Panc1 (cell line): ENCODE results near the gene DNAAF8. TPM values are rescaled to one million over a fixed set of nuclear protein-coding genes. Genes with fewer than 3 reads are reported as not detected.

Source experiments
- ATAC-seq: fragments of 200-7000 bp; cut with Tn5 transposase; 2 replicates; pipeline ENCODE4 v1.9.1; 2020; ENCODE audit warnings: mild to moderate bottlenecking, moderate library complexity
- BruUV-seq: library from RNA; stranded (reverse); fragments of 400-500 nt; replicated peaks from 2 replicates; lab custom pipeline; 2021; lab: Mats Ljungman, UMichigan
- CTCF ChIA-PET: fragments of 300-600 bp; sonication (Branson Sonifier 250); formaldehyde crosslinking; loops from one replicate; lab custom pipeline; 2022; ENCODE audit warnings: antibody characterized with exemption; lab: Charles Lee
- POLR2A ChIA-PET: fragments of 300-600 bp; sonication (Branson Sonifier 250); formaldehyde crosslinking; loops from one replicate; lab custom pipeline; 2022; ENCODE audit warnings: antibody characterized with exemption; lab: Charles Lee
- DNase-seq: peaks from one replicate; pipeline ENCODE4 v3.0.0-alpha.2; 2010; ENCODE audit warnings: low read depth, low spot score
- H3K27ac ChIP-seq: 2 replicates; pipeline ENCODE4 v1.5.1; 2011; ENCODE audit warnings: mild to moderate bottlenecking, low read length, inconsistent platforms
- H3K27me3 ChIP-seq: fragments of 200-500 bp; sonication (Bioruptor generic); 2 replicates; pipeline ENCODE4 v1.6.0; 2014; ENCODE audit warnings: low read length, inconsistent platforms; ENCODE audit not compliant: control insufficient read depth, insufficient read depth
- H3K36me3 ChIP-seq: fragments of 200-500 bp; sonication (Bioruptor generic); 2 replicates; pipeline ENCODE4 v1.5.1; 2014; ENCODE audit warnings: inconsistent platforms, mild to moderate bottlenecking, low read length, moderate library complexity; ENCODE audit not compliant: control insufficient read depth, insufficient read depth
- H3K4me1 ChIP-seq: 2 replicates; pipeline ENCODE4 v1.5.1; 2011; ENCODE audit warnings: inconsistent platforms, mild to moderate bottlenecking, low read length, moderate library complexity; ENCODE audit not compliant: control insufficient read depth, insufficient read depth
- H3K4me3 ChIP-seq, 2 experiments: 2 replicates each; pipeline ENCODE4 v1.5.1; 2011 to 2012; ENCODE audit warnings: low read depth in 2 of 2, low read length in 2 of 2, mild to moderate bottlenecking in 2 of 2, inconsistent platforms in 1 of 2, moderate library complexity in 1 of 2
- H3K9me3 ChIP-seq: fragments of 200-500 bp; sonication (Bioruptor generic); 2 replicates; pipeline ENCODE4 v1.5.1; 2014; ENCODE audit warnings: low read depth, mild to moderate bottlenecking, inconsistent platforms, low read length, moderate library complexity; ENCODE audit not compliant: control insufficient read depth, insufficient read depth
- POLR2AphosphoS5 ChIP-seq: IDR thresholded peaks from 2 replicates; pipeline ENCODE4 v1.6.1; 2012; ENCODE audit warnings: mild to moderate bottlenecking, low read depth, low read length, moderate library complexity
- SIN3A ChIP-seq: IDR thresholded peaks from 2 replicates; pipeline ENCODE4 v1.6.1; 2012; ENCODE audit warnings: low read depth, mild to moderate bottlenecking, low read length, moderate library complexity, borderline replicate concordance; ENCODE audit not compliant: insufficient read depth
- TCF7L2 ChIP-seq: IDR thresholded peaks from 2 replicates; pipeline ENCODE4 v1.6.1; 2011; ENCODE audit warnings: mild to moderate bottlenecking, low read depth, low read length, inconsistent platforms
- in situ Hi-C: cut with HindIII; loops from 2 replicates; pipeline ENCODE4 v1.10.0; 2016; ENCODE audit warnings: low sequenced_read_pairs, low pct_unique_long_range_greater_than_20kb
- intact Hi-C: fragments of 100-400 bp; cut with micrococcal nuclease; formaldehyde crosslinking; loops from one replicate; pipeline ENCODE4 v1.10.0; 2022; ENCODE audit not compliant: unreplicated experiment
- total RNA-seq: library from RNA; stranded (reverse); gene quantifications from one replicate; pipeline ENCODE4 v1.2.1, GENCODE V29; 2021; ENCODE audit not compliant: unreplicated experiment
- TF ChIP-seq, protein P1 (sequence below), 2 experiments: IDR thresholded peaks; 2 replicates each; pipeline ENCODE4 v1.6.1; 2011 to 2012; ENCODE audit warnings: low read depth in 2 of 2, control low read depth in 1 of 2, low read length in 1 of 2, mild to moderate bottlenecking in 1 of 2, moderate library complexity in 1 of 2; ENCODE audit not compliant: insufficient read depth in 1 of 2
- TF ChIP-seq, protein P2 (sequence below): fragments of 450-650 bp; IDR thresholded peaks from 2 replicates; pipeline ENCODE4 v1.5.1; 2017; ENCODE audit warnings: mild to moderate bottlenecking

DNAAF8 gene
- total RNA-seq, 1 experiment from 2014 or later = 2.3 TPM

DNA sequence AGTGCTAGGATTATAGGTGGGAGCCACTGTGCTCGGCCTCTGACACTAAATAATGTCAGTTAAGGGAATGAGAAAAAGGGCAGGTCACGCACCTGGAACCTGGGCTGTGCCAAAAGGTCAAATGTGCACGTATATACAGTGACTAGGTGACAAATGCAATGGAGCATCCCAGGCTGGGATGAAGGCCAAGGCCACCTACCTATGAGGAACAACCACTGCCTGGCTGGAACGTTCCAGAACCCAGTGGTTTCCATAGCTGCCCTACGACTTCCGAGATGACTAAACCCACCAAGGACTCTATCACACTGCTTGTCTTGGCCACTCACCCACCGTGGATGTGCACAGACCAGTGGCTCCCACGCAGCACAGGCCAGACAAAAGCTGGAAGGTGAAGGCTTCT lies 16.6 kb downstream of the DNAAF8 start:
- in situ Hi-C loops = no loop called here
- no TSS peak for BruUV-seq

DNA sequence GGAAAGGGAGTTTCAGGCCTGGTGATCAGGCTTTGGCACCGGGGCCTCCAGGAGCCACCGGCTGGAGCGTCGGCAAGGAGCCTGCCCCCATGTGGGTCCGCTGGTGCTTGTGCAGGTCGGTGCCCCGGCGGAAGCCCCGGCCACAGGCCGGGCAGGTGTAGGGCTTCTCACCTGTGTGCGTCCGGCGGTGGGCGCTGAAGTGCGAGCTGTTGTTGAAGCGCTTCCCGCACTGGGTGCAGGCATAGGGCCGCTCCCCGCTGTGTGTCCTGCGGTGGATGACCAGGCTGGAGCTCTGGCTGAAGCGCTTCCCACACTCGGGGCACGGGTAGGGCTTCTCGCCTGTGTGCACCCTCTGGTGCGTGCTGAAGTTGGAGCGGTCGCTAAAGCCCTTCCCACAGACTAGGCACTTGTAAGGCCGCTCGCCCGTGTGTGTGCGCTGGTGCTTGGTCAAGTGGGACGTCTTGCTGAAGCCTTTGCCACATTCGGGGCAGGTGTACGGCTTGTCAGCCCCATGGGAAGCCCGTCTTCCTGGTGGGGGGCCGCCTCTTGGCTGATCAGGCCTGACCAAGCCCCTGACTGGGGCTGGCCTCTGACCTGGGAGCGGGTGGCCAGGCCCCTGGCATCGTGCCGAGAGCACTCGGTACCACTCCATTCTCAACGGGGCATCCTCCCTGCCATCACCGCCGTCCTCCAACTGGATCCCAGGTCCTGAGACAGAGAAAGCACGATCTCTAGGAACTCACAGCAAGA lies 18.2 kb downstream of the DNAAF8 start:
- no peak overlapping the region for H3K27ac ChIP-seq
- H3K9me3 ChIP-seq = no peaks in the 10 kb centered on the region
- POLR2A ChIA-PET = no interaction called here
- intact Hi-C loops (no loop called here), in situ Hi-C loops (no loop called here)
- no peaks in the 10 kb centered on the region for H3K4me1 ChIP-seq
- TF ChIP-seq, protein P1, sequence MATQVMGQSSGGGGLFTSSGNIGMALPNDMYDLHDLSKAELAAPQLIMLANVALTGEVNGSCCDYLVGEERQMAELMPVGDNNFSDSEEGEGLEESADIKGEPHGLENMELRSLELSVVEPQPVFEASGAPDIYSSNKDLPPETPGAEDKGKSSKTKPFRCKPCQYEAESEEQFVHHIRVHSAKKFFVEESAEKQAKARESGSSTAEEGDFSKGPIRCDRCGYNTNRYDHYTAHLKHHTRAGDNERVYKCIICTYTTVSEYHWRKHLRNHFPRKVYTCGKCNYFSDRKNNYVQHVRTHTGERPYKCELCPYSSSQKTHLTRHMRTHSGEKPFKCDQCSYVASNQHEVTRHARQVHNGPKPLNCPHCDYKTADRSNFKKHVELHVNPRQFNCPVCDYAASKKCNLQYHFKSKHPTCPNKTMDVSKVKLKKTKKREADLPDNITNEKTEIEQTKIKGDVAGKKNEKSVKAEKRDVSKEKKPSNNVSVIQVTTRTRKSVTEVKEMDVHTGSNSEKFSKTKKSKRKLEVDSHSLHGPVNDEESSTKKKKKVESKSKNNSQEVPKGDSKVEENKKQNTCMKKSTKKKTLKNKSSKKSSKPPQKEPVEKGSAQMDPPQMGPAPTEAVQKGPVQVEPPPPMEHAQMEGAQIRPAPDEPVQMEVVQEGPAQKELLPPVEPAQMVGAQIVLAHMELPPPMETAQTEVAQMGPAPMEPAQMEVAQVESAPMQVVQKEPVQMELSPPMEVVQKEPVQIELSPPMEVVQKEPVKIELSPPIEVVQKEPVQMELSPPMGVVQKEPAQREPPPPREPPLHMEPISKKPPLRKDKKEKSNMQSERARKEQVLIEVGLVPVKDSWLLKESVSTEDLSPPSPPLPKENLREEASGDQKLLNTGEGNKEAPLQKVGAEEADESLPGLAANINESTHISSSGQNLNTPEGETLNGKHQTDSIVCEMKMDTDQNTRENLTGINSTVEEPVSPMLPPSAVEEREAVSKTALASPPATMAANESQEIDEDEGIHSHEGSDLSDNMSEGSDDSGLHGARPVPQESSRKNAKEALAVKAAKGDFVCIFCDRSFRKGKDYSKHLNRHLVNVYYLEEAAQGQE (IDR thresholded peaks at IDR 0.05; ENCODE audit: insufficient read depth in 1 of 2, low read depth in 2 of 2, low read length in 1 of 2) = no peak
- TF ChIP-seq, protein P2, sequence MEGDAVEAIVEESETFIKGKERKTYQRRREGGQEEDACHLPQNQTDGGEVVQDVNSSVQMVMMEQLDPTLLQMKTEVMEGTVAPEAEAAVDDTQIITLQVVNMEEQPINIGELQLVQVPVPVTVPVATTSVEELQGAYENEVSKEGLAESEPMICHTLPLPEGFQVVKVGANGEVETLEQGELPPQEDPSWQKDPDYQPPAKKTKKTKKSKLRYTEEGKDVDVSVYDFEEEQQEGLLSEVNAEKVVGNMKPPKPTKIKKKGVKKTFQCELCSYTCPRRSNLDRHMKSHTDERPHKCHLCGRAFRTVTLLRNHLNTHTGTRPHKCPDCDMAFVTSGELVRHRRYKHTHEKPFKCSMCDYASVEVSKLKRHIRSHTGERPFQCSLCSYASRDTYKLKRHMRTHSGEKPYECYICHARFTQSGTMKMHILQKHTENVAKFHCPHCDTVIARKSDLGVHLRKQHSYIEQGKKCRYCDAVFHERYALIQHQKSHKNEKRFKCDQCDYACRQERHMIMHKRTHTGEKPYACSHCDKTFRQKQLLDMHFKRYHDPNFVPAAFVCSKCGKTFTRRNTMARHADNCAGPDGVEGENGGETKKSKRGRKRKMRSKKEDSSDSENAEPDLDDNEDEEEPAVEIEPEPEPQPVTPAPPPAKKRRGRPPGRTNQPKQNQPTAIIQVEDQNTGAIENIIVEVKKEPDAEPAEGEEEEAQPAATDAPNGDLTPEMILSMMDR = no peak
- TF ChIP-seq POLR2AphosphoS5 (no peak), SIN3A (no peak), TCF7L2 (no peak)
- ATAC-seq (no peak), DNase-seq (no peak)
- CTCF ChIA-PET = no interaction called here
- no peaks in the 10 kb centered on the region for H3K36me3 ChIP-seq
- no peaks in the 10 kb centered on the region for H3K27me3 ChIP-seq
- H3K4me3 ChIP-seq = no peak overlapping the region
- no TSS peak for BruUV-seq

More for the DNA sequence above, 16.6 kb downstream of the DNAAF8 start:
- ATAC-seq (no peak), DNase-seq (no peak)
- Histone ChIP-seq H3K27ac (no peak overlapping the region), H3K9me3 (no peaks in the 10 kb centered on the region), H3K4me1 (no peaks in the 10 kb centered on the region), H3K27me3 (no peaks in the 10 kb centered on the region), H3K36me3 (no peaks in the 10 kb centered on the region), H3K4me3 (no peak overlapping the region)
- TF ChIP-seq TCF7L2 (no peak), SIN3A (no peak), POLR2AphosphoS5 (no peak)
- TF ChIP-seq, protein P1 (IDR thresholded peaks at IDR 0.05; ENCODE audit: insufficient read depth in 1 of 2, low read depth in 2 of 2, low read length in 1 of 2) = no peak
- TF ChIP-seq, protein P2 = no peak
- ChIA-PET CTCF (no interaction called here), POLR2A (no interaction called here)
- intact Hi-C loops = no loop called here
